Fibroblast of lung (primary cell): ENCODE results near the gene LINC01488. TPM values are rescaled to one million over a fixed set of nuclear protein-coding genes. Genes with fewer than 3 reads are reported as not detected.

Experiments used
- DNase-seq, 2 donors: peaks; one replicate each; pipeline versions ENCODE4 v3.0.0 to v3.0.0-alpha.2; 2010; ENCODE audit warnings: low read depth in 2 of 2
- H2AFZ ChIP-seq: 2 replicates; pipeline ENCODE4 v1.5.1; 2012; ENCODE audit warnings: low read length, control low read depth, inconsistent platforms
- H3K27ac ChIP-seq: 2 replicates; pipeline ENCODE4 v1.5.1; 2011; ENCODE audit warnings: low read length, control low read depth; ENCODE audit not compliant: insufficient read depth
- H3K27me3 ChIP-seq: 2 replicates; pipeline ENCODE4 v1.5.1; 2011; ENCODE audit warnings: mild to moderate bottlenecking, low read length; ENCODE audit not compliant: control insufficient read depth, insufficient read depth
- H3K36me3 ChIP-seq: 2 replicates; pipeline ENCODE4 v1.5.1; 2011; ENCODE audit warnings: low read length; ENCODE audit not compliant: control insufficient read depth, insufficient read depth
- H3K4me1 ChIP-seq: 2 replicates; pipeline ENCODE4 v1.5.1; 2011; ENCODE audit warnings: low read length; ENCODE audit not compliant: control insufficient read depth, insufficient read depth; ENCODE audit errors: extremely low read depth
- H3K4me2 ChIP-seq: 2 replicates; pipeline ENCODE4 v1.5.1; 2011; ENCODE audit warnings: low read length, control low read depth; ENCODE audit not compliant: insufficient read depth; ENCODE audit errors: extremely low read depth
- H3K4me3 ChIP-seq, 4 experiments: fragments of 200-600 bp in 1 of 4; sonication (generic) in 1 of 4; replicated peaks in 1 of 4; 2 replicates each; pipeline ENCODE4 v1.5.1; 2011 to 2016; ENCODE audit warnings: low read length in 4 of 4, low read depth in 3 of 4, mild to moderate bottlenecking in 3 of 4, control low read depth in 2 of 4, inconsistent platforms in 1 of 4, mixed read lengths in 1 of 4; ENCODE audit not compliant: insufficient read depth in 1 of 4; ENCODE audit errors: control extremely low read depth in 1 of 4
- H3K79me2 ChIP-seq: 2 replicates; pipeline ENCODE4 v1.5.1; 2012; ENCODE audit warnings: mild to moderate bottlenecking, low read length, inconsistent platforms; ENCODE audit not compliant: control insufficient read depth, insufficient read depth
- H3K9ac ChIP-seq: 2 replicates; pipeline ENCODE4 v1.5.1; 2011; ENCODE audit warnings: mild to moderate bottlenecking, low read length, control low read depth; ENCODE audit not compliant: insufficient read depth
- H3K9me3 ChIP-seq: 2 replicates; pipeline ENCODE4 v1.5.1; 2012; ENCODE audit warnings: low read depth, low read length; ENCODE audit not compliant: control insufficient read depth, insufficient read depth
- H4K20me1 ChIP-seq: 2 replicates; pipeline ENCODE4 v1.5.1; 2011; ENCODE audit warnings: low read length; ENCODE audit not compliant: control insufficient read depth, insufficient read depth; ENCODE audit errors: extremely low read depth
- EZH2 ChIP-seq: IDR thresholded peaks from 2 replicates; pipeline ENCODE4 v1.5.1; 2012; ENCODE audit warnings: low read length, control low read depth, mild to moderate bottlenecking; ENCODE audit errors: missing control alignments
- polyA plus RNA-seq, 2 donors: library from polyadenylated mRNA; depleted of rRNA in 1 of 2; stranded (reverse) in 1 of 2; unstranded in 1 of 2; fragments of >200 nt; gene quantifications; 2 replicates each; pipeline ENCODE4 v1.2.1, GENCODE V29; 2011 to 2012; ENCODE audit warnings: missing spikeins in 1 of 2
- total RNA-seq: library from RNA; depleted of rRNA; stranded (reverse); fragments of >200 nt; gene quantifications from 2 replicates; pipeline ENCODE4 v1.2.1, GENCODE V29; 2014
- TF ChIP-seq, protein P1 (sequence below), 2 donors: IDR thresholded peaks in 1 of 2; conservative IDR thresholded peaks in 1 of 2; 1 replicate in 1 of 2; 2 replicates in 1 of 2; pipeline ENCODE4 v1.5.1; 2011 to 2012; ENCODE audit warnings: low read length in 2 of 2, control low read depth in 1 of 2, inconsistent platforms in 1 of 2, low read depth in 1 of 2, mild to moderate bottlenecking in 1 of 2

Gene LINC01488
- total and polyA plus RNA-seq, 2 donors (not counting 1 experiment from before 2014, with no cell fraction given): not detected

DNA sequence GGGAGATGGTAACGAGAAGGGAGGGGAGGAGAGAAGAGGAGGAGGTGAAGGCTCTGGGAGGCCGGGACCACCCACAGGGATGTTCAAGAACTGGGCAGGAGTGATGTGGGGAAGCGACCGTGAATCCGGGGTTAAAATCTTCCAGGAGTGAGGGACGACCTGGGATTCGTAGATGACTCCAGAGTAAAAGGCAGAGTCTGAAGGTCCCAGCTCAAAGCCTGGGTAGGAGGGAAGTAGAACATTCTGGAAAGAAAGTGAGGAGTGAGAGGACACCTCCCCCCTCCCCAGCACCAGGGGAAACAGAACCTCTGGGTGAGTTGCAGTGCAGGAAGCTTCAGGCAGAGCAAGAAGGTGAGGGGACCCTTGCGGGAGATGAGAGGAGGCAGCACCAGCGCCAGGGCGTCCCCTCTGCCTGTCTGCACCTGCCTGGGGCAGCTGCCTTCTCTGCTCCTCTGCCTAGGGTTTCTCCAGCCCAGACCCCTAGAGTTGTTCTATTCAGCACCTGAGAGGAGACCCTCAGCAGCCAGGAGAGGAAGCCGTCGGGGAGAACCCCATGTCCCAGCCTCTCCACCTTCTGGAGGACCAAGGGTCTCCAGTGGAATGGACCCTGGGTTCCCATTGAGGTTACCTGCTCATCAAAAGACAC, 49.7 kb downstream of the LINC01488 start:
- Histone ChIP-seq H3K4me1 (no peaks in the 10 kb centered on the region), H3K27me3 (no peaks in the 10 kb centered on the region), H3K4me3 (no peak overlapping the region), H3K4me2 (no peak overlapping the region), H4K20me1 (no peaks in the 10 kb centered on the region), H3K36me3 (no peaks in the 10 kb centered on the region), H3K9ac (no peak overlapping the region), H3K27ac (no peak overlapping the region), H2AFZ (no peak overlapping the region), H3K9me3 (no peaks in the 10 kb centered on the region), H3K79me2 (no peaks in the 10 kb centered on the region)
- DNase-seq: no peak
- TF ChIP-seq, protein P1, sequence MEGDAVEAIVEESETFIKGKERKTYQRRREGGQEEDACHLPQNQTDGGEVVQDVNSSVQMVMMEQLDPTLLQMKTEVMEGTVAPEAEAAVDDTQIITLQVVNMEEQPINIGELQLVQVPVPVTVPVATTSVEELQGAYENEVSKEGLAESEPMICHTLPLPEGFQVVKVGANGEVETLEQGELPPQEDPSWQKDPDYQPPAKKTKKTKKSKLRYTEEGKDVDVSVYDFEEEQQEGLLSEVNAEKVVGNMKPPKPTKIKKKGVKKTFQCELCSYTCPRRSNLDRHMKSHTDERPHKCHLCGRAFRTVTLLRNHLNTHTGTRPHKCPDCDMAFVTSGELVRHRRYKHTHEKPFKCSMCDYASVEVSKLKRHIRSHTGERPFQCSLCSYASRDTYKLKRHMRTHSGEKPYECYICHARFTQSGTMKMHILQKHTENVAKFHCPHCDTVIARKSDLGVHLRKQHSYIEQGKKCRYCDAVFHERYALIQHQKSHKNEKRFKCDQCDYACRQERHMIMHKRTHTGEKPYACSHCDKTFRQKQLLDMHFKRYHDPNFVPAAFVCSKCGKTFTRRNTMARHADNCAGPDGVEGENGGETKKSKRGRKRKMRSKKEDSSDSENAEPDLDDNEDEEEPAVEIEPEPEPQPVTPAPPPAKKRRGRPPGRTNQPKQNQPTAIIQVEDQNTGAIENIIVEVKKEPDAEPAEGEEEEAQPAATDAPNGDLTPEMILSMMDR (conservative IDR thresholded peaks at IDR 0.05 in 1 of 2, IDR thresholded peaks at IDR 0.05 in 1 of 2; ENCODE audit: low read depth in 1 of 2, low read length in 2 of 2): no peak
- no peak for TF ChIP-seq EZH2

DNA sequence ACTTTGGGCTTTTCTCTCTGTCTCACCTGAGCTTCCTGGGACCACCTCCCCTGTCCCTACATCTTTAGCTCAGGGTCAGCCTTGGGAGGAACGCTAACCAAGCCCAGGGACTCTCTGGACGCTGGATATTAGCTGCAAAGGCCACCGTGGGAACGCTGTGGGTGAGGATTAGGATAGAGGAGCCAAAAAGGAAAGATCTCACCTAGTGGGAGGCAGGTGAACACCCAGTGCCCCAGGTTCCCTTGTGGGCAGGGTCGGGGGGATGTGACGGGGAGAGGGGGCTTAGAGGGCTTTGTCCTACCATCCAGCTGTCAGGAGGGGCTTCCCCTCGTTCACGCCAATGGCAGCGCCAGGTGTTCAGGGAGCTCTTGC, 50.2 kb downstream of the LINC01488 start:
- no peaks in the 10 kb centered on the region for H3K36me3 ChIP-seq
- no peak for TF ChIP-seq EZH2
- TF ChIP-seq, protein P1 (conservative IDR thresholded peaks at IDR 0.05 in 1 of 2, IDR thresholded peaks at IDR 0.05 in 1 of 2; ENCODE audit: low read depth in 1 of 2, low read length in 2 of 2): no peak

DNA sequence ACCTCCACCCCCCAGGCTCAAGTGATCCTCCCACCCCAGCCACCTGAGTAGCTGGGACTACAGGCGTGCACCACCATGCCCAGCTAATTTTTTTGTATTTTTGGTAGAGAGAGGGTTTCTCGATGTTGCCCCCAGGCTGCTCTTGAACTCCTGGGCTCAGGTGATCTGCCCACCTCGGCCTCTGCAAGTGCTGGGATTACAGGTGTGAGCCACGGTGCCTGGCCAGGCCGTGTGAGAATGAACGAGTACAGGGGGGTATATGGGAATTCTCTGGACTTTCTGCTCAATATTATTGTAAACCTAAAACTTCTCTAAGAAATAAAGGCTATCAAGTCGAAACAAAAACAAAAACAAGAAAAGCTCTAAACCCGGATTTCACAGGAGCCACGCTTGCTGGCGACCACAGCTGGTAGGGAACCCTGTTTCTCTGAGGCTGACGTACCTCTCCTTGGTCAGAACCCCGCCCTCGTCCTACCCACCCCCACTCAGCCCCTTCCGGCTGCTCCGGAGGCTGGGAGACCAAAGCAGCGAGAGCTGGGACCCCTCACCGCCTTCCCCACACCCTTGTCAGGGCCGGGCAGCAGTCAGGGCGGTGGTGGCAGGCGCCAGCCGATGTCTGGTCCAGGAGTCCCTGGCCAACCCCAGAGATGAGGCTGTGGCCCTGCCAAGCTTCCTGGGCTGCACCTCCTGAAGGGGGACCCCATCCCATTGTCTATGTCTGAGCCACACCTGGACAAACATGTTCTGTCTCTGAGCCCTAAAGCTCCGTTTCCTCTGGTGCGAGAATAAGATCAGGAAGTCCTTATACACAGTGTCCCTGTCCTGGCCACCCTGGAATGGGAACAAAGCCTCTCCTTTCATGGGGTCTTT, 52.1 kb downstream of the LINC01488 start:
- H3K4me3 ChIP-seq: no peak overlapping the region
- H2AFZ ChIP-seq: no peak overlapping the region
- H3K36me3 ChIP-seq: no peaks in the 10 kb centered on the region
- H3K4me1 ChIP-seq: no peaks in the 10 kb centered on the region
- H3K4me2 ChIP-seq: no peak overlapping the region
- no peaks in the 10 kb centered on the region for H3K79me2 ChIP-seq
- no peak overlapping the region for H3K27ac ChIP-seq
- no peak for TF ChIP-seq EZH2
- TF ChIP-seq, protein P1 (conservative IDR thresholded peaks at IDR 0.05 in 1 of 2, IDR thresholded peaks at IDR 0.05 in 1 of 2; ENCODE audit: low read depth in 1 of 2, low read length in 2 of 2): no peak
- DNase-seq: no peak
- no peaks in the 10 kb centered on the region for H3K27me3 ChIP-seq
- H3K9me3 ChIP-seq: no peaks in the 10 kb centered on the region
- H3K9ac ChIP-seq: no peak overlapping the region
- no peaks in the 10 kb centered on the region for H4K20me1 ChIP-seq

More for the DNA sequence above, 50.2 kb downstream of the LINC01488 start:
- no peak overlapping the region for H3K27ac ChIP-seq
- H3K4me3 ChIP-seq: no peak overlapping the region
- DNase-seq: no peak
- H3K9me3 ChIP-seq: no peaks in the 10 kb centered on the region
- H3K4me2 ChIP-seq: no peak overlapping the region
- no peak overlapping the region for H3K9ac ChIP-seq
- H3K4me1 ChIP-seq: no peaks in the 10 kb centered on the region
- no peaks in the 10 kb centered on the region for H4K20me1 ChIP-seq
- no peaks in the 10 kb centered on the region for H3K27me3 ChIP-seq
- no peaks in the 10 kb centered on the region for H3K79me2 ChIP-seq
- no peak overlapping the region for H2AFZ ChIP-seq
